Lower lobe of right lung (tissue), 2 donors: ENCODE measurements around the gene DNAJC9. TPM values are rescaled to one million over a fixed set of nuclear protein-coding genes. Genes with fewer than 3 reads are reported as not detected.
A peak's percentile ranks its signal among the peaks of the same experiment; 100 is the strongest.

ENCODE experiments used
- ATAC-seq, 2 donors: fragments of 200-7000 bp; cut with Tn5 transposase; one replicate each; pipeline ENCODE4 v1.9.1; 2020 to 2022; ENCODE audit warnings: mild to moderate bottlenecking in 2 of 2, moderate library complexity in 2 of 2
- DNase-seq: peaks from one replicate; pipeline ENCODE4 v3.0.0-alpha.2; 2020
- H3K27ac ChIP-seq: fragments of 200-600 bp; one replicate; pipeline ENCODE4 v1.8.0; 2022
- H3K27me3 ChIP-seq: fragments of 200-600 bp; one replicate; pipeline ENCODE4 v1.8.0; 2022; ENCODE audit warnings: low read depth
- H3K36me3 ChIP-seq: fragments of 200-600 bp; one replicate; pipeline ENCODE4 v1.8.0; 2022; ENCODE audit warnings: mild to moderate bottlenecking
- H3K4me1 ChIP-seq: fragments of 200-600 bp; one replicate; pipeline ENCODE4 v1.8.0; 2022
- H3K4me3 ChIP-seq: fragments of 200-600 bp; one replicate; pipeline ENCODE4 v1.8.0; 2022; ENCODE audit warnings: mild to moderate bottlenecking
- H3K9me3 ChIP-seq: fragments of 200-600 bp; one replicate; pipeline ENCODE4 v1.8.0; 2022
- CTCF ChIP-seq: fragments of 200-600 bp; IDR thresholded peaks from one replicate; pipeline ENCODE4 v1.8.0; 2022; ENCODE audit warnings: antibody characterized with exemption, mild to moderate bottlenecking
- intact Hi-C: fragments of 100-400 bp; cut with DNase I; formaldehyde crosslinking; loops from one replicate; pipeline ENCODE4 v1.11.0; 2022
- total RNA-seq: library from RNA; stranded (reverse); fragmentation: NEBNext Ultra II Directional; extraction: Animal tissue kit (Norgen Biotek cat#: 25700); gene quantifications from one replicate; pipeline ENCODE4 v1.2.1, GENCODE V29; 2021
- donor health status: DM: no; HTN: yes; CAD: no; lungs with severe emphysema.

The DNAJC9 gene
- total RNA-seq, 1 donor from 2014 or later, result 13.9 TPM

- Histone ChIP-seq H3K36me3 (peaks cover 84% of the 10 kb centered on the region), H3K9me3 (no peaks in the 10 kb centered on the region), H3K27ac (no peak overlapping the region), H3K4me3 (no peak overlapping the region), H3K27me3 (no peaks in the 10 kb centered on the region), H3K4me1 (no peaks in the 10 kb centered on the region)
- no peak for TF ChIP-seq CTCF
- ATAC-seq (no peak), DNase-seq (no peak)
- intact Hi-C loops, result no loop called here
Measured at GRCh38 chr10:73238990-73239566, 8.0 kb downstream of the DNAJC9 start.

GRCh38 chr10:73234695-73235094 lies 12.4 kb downstream of the DNAJC9 start:
- ATAC-seq, result no peak
- Histone ChIP-seq H3K27ac (no peak overlapping the region), H3K27me3 (no peaks in the 10 kb centered on the region), H3K9me3 (no peaks in the 10 kb centered on the region), H3K4me1 (no peaks in the 10 kb centered on the region), H3K36me3 (peaks cover 79% of the 10 kb centered on the region), H3K4me3 (no peak overlapping the region)
- no peak for DNase-seq
- intact Hi-C loops, result no loop called here
- TF ChIP-seq CTCF, result no peak

GRCh38 chr10:73233883-73234282 lies 13.2 kb downstream of the DNAJC9 start:
- no peaks in the 10 kb centered on the region for H3K9me3 ChIP-seq
- no peak overlapping the region for H3K4me3 ChIP-seq
- DNase-seq (no peak), ATAC-seq (no peak)
- H3K36me3 ChIP-seq, result peaks cover 71% of the 10 kb centered on the region
- TF ChIP-seq CTCF, result no peak
- no peaks in the 10 kb centered on the region for H3K4me1 ChIP-seq
- intact Hi-C loops, result no loop called here
- H3K27me3 ChIP-seq, result no peaks in the 10 kb centered on the region
- H3K27ac ChIP-seq, result no peak overlapping the region

- intact Hi-C loops, result no loop called here
- Histone ChIP-seq H3K27me3 (no peaks in the 10 kb centered on the region), H3K4me3 (no peak overlapping the region), H3K9me3 (no peaks in the 10 kb centered on the region), H3K4me1 (no peaks in the 10 kb centered on the region), H3K27ac (no peak overlapping the region), H3K36me3 (peaks cover 66% of the 10 kb centered on the region)
- no peak for TF ChIP-seq CTCF
- ATAC-seq, result no peak
- no peak for DNase-seq
Measured at GRCh38 chr10:73232887-73233286, 14.2 kb downstream of the DNAJC9 start.

GRCh38 chr10:73229567-73229966 lies 17.5 kb downstream of the DNAJC9 start:
- no peak for TF ChIP-seq CTCF
- ATAC-seq, result peak; percentile 60 to 66
- H3K27me3 ChIP-seq, result no peaks in the 10 kb centered on the region
- H3K4me1 ChIP-seq, result no peaks in the 10 kb centered on the region
- peaks cover 44% of the 10 kb centered on the region for H3K36me3 ChIP-seq
- no peaks in the 10 kb centered on the region for H3K9me3 ChIP-seq
- H3K27ac ChIP-seq, result no peak overlapping the region
- DNase-seq, result no peak
- H3K4me3 ChIP-seq, result no peak overlapping the region
- intact Hi-C loops, result no loop called here

- no peaks in the 10 kb centered on the region for H3K27me3 ChIP-seq
- no peak for DNase-seq
- H3K4me1 ChIP-seq, result no peaks in the 10 kb centered on the region
- no peak overlapping the region for H3K4me3 ChIP-seq
- H3K27ac ChIP-seq, result no peak overlapping the region
- intact Hi-C loops, result no loop called here
- peak in 1 of 2 donors; percentile 36 for ATAC-seq
- H3K36me3 ChIP-seq, result peaks cover 31% of the 10 kb centered on the region
- no peaks in the 10 kb centered on the region for H3K9me3 ChIP-seq
- TF ChIP-seq CTCF, result no peak
Measured at GRCh38 chr10:73228247-73228646, 18.8 kb downstream of the DNAJC9 start.
